ENCODE results near the gene PRKCQ. TPM values are rescaled to one million over a fixed set of nuclear protein-coding genes. Genes with fewer than 3 reads are reported as not detected.

PRKCQ gene
- total and polyA plus RNA-seq, 4 donors, result 0.13 to 3.3 (median 0.45) TPM

DNA sequence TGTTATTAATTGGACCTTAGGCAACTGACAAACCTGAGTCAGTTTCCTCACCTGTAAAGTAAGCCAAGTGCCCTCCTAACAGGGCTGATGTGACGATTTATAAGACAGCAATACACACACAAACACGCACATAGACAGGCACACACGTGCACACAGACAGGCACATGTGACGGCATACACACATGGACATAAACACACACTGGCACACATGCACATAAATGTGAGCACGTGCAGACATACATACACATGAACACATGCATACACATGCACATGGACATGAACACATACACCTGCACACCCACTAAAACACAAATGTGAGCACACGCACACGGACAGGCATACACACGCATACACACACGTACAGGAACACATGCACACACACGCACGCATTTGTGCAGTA is 148.9 kb downstream of the PRKCQ start:
- no peaks in the 10 kb centered on the region for H3K9me3 ChIP-seq (ENCODE audit: control insufficient read depth in 4 of 4, low read length in 3 of 4)
- no peak for DNase-seq (ENCODE audit: low spot score)
- H3K4me1 ChIP-seq (ENCODE audit: control insufficient read depth in 4 of 4, insufficient read depth in 4 of 4, low read length in 3 of 4), result no peaks in the 10 kb centered on the region
- no peak overlapping the region for H3K9ac ChIP-seq (ENCODE audit: low read depth in 1 of 2, low read length in 2 of 2)
- H3K4me3 ChIP-seq (ENCODE audit: low read depth in 1 of 3, low read length in 3 of 3), result no peak overlapping the region
- H3K36me3 ChIP-seq (ENCODE audit: control insufficient read depth in 4 of 4, insufficient read depth in 3 of 4, low read depth in 1 of 4, low read length in 3 of 4), result no peaks in the 10 kb centered on the region
- no peaks in the 10 kb centered on the region for H3K27me3 ChIP-seq (ENCODE audit: control insufficient read depth in 4 of 4, insufficient read depth in 4 of 4, low read length in 3 of 4)
- no peak overlapping the region for H3K27ac ChIP-seq (ENCODE audit: low read depth in 1 of 2, low read length in 2 of 2)
- 88% methylated on average over 11 of the region's 11 CpGs for WGBS
- no peak for TF ChIP-seq RXRA (IDR thresholded peaks at IDR 0.05)
- TF ChIP-seq, protein P1, sequence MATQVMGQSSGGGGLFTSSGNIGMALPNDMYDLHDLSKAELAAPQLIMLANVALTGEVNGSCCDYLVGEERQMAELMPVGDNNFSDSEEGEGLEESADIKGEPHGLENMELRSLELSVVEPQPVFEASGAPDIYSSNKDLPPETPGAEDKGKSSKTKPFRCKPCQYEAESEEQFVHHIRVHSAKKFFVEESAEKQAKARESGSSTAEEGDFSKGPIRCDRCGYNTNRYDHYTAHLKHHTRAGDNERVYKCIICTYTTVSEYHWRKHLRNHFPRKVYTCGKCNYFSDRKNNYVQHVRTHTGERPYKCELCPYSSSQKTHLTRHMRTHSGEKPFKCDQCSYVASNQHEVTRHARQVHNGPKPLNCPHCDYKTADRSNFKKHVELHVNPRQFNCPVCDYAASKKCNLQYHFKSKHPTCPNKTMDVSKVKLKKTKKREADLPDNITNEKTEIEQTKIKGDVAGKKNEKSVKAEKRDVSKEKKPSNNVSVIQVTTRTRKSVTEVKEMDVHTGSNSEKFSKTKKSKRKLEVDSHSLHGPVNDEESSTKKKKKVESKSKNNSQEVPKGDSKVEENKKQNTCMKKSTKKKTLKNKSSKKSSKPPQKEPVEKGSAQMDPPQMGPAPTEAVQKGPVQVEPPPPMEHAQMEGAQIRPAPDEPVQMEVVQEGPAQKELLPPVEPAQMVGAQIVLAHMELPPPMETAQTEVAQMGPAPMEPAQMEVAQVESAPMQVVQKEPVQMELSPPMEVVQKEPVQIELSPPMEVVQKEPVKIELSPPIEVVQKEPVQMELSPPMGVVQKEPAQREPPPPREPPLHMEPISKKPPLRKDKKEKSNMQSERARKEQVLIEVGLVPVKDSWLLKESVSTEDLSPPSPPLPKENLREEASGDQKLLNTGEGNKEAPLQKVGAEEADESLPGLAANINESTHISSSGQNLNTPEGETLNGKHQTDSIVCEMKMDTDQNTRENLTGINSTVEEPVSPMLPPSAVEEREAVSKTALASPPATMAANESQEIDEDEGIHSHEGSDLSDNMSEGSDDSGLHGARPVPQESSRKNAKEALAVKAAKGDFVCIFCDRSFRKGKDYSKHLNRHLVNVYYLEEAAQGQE (IDR thresholded peaks at IDR 0.05), result no peak
- no peak for TF ChIP-seq ZBTB33 (IDR thresholded peaks at IDR 0.05)
- TF ChIP-seq EGR1 (IDR thresholded peaks at IDR 0.05; ENCODE audit: low read depth in 2 of 2), result no peak
- no peak for TF ChIP-seq YY1 (IDR thresholded peaks at IDR 0.05)
- no peak for TF ChIP-seq JUND (IDR thresholded peaks at IDR 0.05)
- no peak for TF ChIP-seq HNF4G (IDR thresholded peaks at IDR 0.05)
- no peak for TF ChIP-seq RAD21 (IDR thresholded peaks at IDR 0.05)
- no peak for TF ChIP-seq NR2F2 (IDR thresholded peaks at IDR 0.05)
- no peak for TF ChIP-seq GABPA (IDR thresholded peaks at IDR 0.05 in 1 of 2, conservative IDR thresholded peaks at IDR 0.05 in 1 of 2)
- TF ChIP-seq TAF1 (conservative IDR thresholded peaks at IDR 0.05), result no peak
- no peak for TF ChIP-seq FOXA1 (IDR thresholded peaks at IDR 0.05)
- TF ChIP-seq MAX (IDR thresholded peaks at IDR 0.05), result no peak
- TF ChIP-seq SP1 (IDR thresholded peaks at IDR 0.05), result no peak
- TF ChIP-seq HNF4A (conservative IDR thresholded peaks at IDR 0.05), result no peak
- no peak for TF ChIP-seq ATF3 (IDR thresholded peaks at IDR 0.05)
- TF ChIP-seq FOXA2 (IDR thresholded peaks at IDR 0.05), result no peak
- TF ChIP-seq CTCF (IDR thresholded peaks at IDR 0.05; ENCODE audit: low read depth, low read length, missing input control), result no peak

All from liver (tissue), 9 donors.